Activated CD8-positive, alpha-beta memory T cell treated with anti-CD3 and anti-CD28 coated beads, Interleukin-2, amount 10 ng/mL, durations not matched to agents 7 days and 5 days (primary cell): ENCODE measurements around the gene MFNG. TPM values are rescaled to one million over a fixed set of nuclear protein-coding genes. Genes with fewer than 3 reads are reported as not detected.
A peak's percentile ranks its signal among the peaks of the same experiment; 100 is the strongest.

Source experiments
- ATAC-seq: fragments of 150-1000 bp; cut with Tn5 transposase; one replicate; pipeline ENCODE4 v1.10.0; 2021; ENCODE audit warnings: moderate library complexity
- CTCF ChIA-PET: fragments of 350-600 bp; sonication (Branson Sonifier 250); formaldehyde crosslinking; loops from one replicate; lab custom pipeline; 2021; ENCODE audit warnings: antibody characterized with exemption; lab: Charles Lee
- DNase-seq: peaks from one replicate; pipeline ENCODE4 v3.0.0-alpha.2; 2020
- H3K27ac Mint-ChIP-seq: one replicate; pipeline ENCODE4 v1.8.0; 2021; ENCODE audit warnings: mild to moderate bottlenecking, mixed read lengths
- H3K27me3 Mint-ChIP-seq: one replicate; pipeline ENCODE4 v1.8.0; 2021; ENCODE audit warnings: mixed read lengths
- H3K36me3 Mint-ChIP-seq: one replicate; pipeline ENCODE4 v1.8.0; 2021; ENCODE audit warnings: mild to moderate bottlenecking, mixed read lengths
- H3K4me1 Mint-ChIP-seq: one replicate; pipeline ENCODE4 v1.8.0; 2021; ENCODE audit warnings: mixed read lengths
- H3K4me3 Mint-ChIP-seq: one replicate; pipeline ENCODE4 v1.8.0; 2021; ENCODE audit warnings: mild to moderate bottlenecking, moderate library complexity, mixed read lengths
- H3K9me3 Mint-ChIP-seq: one replicate; pipeline ENCODE4 v1.8.0; 2022; ENCODE audit warnings: low read depth, mixed read lengths
- total RNA-seq, 2 experiments: library from RNA; stranded (reverse); gene quantifications; one replicate each; pipeline ENCODE4 v1.2.3, GENCODE V29; 2021

Gene MFNG
- total RNA-seq, 2 experiments from 2014 or later = 196 to 220 TPM

DNA sequence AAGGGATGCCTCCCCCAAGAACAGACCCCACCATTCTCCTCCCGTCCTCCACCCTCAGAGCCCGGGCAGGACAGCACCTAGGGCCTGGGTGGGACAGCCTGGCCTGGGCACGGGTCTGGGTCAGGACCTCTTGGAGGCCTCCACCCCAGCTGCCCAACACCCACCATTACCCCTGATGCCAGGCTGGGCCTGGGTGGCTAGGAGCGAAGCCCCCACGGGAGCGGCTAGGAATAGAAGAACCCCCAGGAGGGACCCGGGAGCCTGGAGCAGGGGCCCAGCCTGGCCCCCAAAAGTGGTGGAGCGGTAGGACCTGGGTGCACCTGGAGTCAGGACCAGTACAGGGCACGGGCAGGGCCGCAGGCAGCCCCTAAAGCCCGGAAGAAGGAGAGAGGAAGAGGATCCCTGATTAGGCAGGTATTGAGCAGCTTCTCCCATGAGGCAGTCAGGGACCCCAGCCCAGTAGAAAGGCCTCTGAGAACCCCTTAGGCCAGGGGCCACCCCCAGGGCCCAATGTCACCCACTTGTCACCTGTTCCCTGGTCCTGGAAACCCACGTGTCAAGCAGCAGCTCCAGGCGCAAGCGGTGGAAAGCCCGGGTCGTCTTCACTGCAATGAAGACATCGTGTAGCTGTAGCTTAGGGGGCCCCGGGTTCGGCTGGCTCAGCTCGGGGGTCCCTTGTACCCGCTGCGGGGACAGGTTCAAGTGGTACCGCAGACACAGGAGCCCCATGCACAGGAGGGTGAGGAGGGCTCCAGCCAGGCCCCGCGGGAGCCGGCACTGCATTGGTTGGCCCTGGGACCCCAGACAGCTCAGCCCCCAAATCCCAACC lies 575 bp downstream of the MFNG start:
- H3K9me3 Mint-ChIP-seq = no peaks in the 10 kb centered on the region
- peaks cover 52% of the 10 kb centered on the region for H3K4me1 Mint-ChIP-seq
- peak overlapping the region; percentile 88 for H3K27ac Mint-ChIP-seq
- peak overlapping the region; percentile 94 for H3K4me3 Mint-ChIP-seq
- H3K36me3 Mint-ChIP-seq = peaks cover 30% of the 10 kb centered on the region
- ATAC-seq (peak; percentile 6), DNase-seq (peak; percentile 51)
- no peaks in the 10 kb centered on the region for H3K27me3 Mint-ChIP-seq
- CTCF ChIA-PET = interaction anchor here (0.8 to 4.2 kb wide), 15 partner anchors 9 to 242 kb away, joined by 3 to 34 read pairs (median 4); partner anchors contain the start of gene RAC2

DNA sequence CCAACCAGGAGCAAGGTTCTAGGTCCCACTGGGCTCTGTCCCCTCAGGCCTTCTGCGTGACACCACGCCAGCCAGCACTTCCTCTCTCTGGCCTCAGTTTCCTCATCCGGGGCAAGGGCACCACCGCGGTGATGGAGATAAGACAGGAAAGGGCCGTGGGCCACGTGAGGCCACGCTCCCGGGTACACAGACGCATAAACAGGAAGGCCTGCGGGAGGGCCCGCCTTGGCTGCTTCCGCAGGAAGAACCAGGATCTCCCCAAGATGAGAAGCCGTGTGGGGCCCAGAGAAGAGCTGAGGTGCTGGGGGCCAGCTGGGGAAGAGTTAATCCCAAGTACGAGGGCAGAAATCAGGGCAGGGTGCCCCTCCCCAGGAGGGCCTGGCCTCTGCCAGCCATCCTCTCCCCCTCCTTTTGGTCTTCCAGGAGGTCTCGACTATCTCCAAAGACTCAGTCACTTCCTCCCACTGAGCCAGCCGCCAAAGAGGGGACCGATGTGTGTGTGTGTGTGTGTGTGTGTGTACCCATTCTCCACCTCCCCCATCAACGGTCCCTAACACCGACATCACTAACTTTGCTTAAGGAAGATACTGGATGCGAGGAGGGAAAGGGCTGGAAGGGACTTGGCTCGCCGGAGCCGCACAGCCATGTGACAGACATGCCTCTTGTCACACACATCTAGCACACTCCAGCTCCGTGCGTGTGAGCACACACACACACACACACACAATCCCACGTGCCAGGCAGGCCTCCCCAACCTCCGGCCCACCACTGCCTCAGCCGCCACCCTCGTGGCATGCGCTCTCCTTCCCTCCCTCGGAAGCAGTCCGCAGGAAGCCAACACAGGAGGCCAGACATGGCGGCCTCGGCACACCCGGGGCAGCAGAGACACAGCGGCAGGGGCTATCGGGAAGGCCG lies 1.4 kb downstream of the MFNG start:
- H3K4me3 Mint-ChIP-seq = peak overlapping the region; percentile 94
- CTCF ChIA-PET = interaction anchor here (1.1 to 4.2 kb wide), 5 partner anchors 9 to 224 kb away, joined by 3 to 34 read pairs (median 4); no protein-coding TSS in a partner anchor
- H3K27me3 Mint-ChIP-seq = no peaks in the 10 kb centered on the region
- peak; percentile 93 for DNase-seq
- H3K36me3 Mint-ChIP-seq = peaks cover 30% of the 10 kb centered on the region
- H3K9me3 Mint-ChIP-seq = no peaks in the 10 kb centered on the region
- H3K4me1 Mint-ChIP-seq = peaks cover 52% of the 10 kb centered on the region
- peak overlapping the region; percentile 88 for H3K27ac Mint-ChIP-seq
- ATAC-seq = peak; percentile 70

DNA sequence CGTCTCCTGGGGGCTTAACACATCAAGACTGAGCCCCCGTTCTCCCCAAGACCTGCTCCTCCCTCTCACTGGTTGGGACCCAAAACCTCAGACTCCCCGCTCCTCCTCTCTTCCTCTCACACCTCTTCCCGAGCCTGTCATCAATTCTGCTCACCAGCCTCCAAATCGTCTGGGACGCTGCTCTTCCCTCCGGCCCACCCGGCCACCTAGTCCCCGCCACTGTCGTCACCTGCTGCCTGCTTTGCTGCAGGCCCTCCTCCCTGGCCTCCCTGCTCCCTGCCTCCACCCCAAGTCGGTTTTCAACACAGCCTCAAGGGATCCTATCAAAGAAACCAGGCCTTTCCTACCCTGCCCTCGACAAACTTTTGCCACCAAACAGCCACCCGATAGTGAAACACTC lies 3.1 kb downstream of the MFNG start:
- no peaks in the 10 kb centered on the region for H3K9me3 Mint-ChIP-seq
- no peak for DNase-seq
- H3K4me3 Mint-ChIP-seq = peak overlapping the region; percentile 94
- peaks cover 42% of the 10 kb centered on the region for H3K4me1 Mint-ChIP-seq
- H3K27ac Mint-ChIP-seq = peak overlapping the region; percentile 88
- no peak for ATAC-seq
- H3K27me3 Mint-ChIP-seq = no peaks in the 10 kb centered on the region
- peaks cover 32% of the 10 kb centered on the region for H3K36me3 Mint-ChIP-seq
- CTCF ChIA-PET = interaction anchor here (1.4 to 4.2 kb wide), 3 partner anchors 11 to 84 kb away, joined by 4 to 34 read pairs (median 5); no protein-coding TSS in a partner anchor

DNA sequence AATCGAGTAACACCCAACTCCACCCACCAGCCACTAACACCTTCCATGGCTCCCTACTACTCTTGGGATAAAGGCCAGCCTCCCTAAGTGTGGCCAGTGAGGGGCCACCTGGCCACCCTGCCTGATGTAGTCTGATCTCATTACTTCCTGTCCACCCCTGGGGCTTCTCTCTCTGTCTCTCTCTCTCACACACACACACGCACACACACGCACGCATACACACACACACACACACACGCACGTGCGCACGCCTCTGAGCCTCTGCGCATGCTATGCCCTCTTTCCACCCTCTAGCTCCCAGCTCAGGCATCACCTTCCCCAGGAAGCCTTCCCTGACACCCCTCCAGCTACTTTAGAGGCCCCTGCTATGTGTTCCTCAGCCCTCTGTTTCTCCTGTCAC lies 3.9 kb downstream of the MFNG start:
- DNase-seq (no peak), ATAC-seq (no peak)
- Mint-ChIP-seq H3K4me3 (peak overlapping the region; percentile 94), H3K27me3 (no peaks in the 10 kb centered on the region), H3K4me1 (peaks cover 37% of the 10 kb centered on the region), H3K9me3 (no peaks in the 10 kb centered on the region), H3K27ac (peak overlapping the region; percentile 88), H3K36me3 (peaks cover 36% of the 10 kb centered on the region)
- CTCF ChIA-PET = interaction anchor here (1.4 to 2.1 kb wide), 2 partner anchors 10 to 85 kb away, joined by 4 to 5 read pairs; no protein-coding TSS in a partner anchor

DNA sequence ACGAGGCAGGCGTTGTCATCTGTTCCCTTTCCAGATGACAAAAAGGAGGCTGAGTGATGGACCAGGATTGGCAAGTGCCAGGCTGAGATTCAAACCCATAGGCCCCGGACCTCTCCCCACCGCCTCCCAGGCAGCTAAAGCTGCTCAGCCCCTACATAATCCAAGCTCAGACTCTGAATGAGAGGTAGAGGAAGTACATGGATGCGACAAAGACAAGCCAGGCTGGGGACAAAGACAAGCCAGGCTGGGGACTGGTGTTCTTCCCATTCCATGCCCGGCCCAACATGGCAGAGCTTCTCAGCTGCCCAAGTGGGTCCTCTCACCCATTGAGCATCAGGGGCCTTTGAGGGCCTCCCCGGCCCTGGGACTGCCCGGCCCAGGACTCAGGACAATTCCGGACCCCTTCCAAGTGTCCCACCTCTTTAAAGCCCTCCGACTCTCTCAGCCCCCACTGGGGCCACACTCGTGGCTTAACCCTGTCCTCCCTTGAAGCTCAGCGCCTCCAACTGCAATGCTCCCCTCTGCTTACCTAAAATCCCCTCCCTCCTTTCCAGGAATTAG lies 4.8 kb downstream of the MFNG start:
- Mint-ChIP-seq H3K4me3 (no peak overlapping the region), H3K9me3 (no peaks in the 10 kb centered on the region), H3K27me3 (no peaks in the 10 kb centered on the region), H3K27ac (peak overlapping the region; percentile 88), H3K36me3 (peaks cover 40% of the 10 kb centered on the region), H3K4me1 (peaks cover 29% of the 10 kb centered on the region)
- no peak for DNase-seq
- no peak for ATAC-seq
- CTCF ChIA-PET = interaction anchor here (0.6 to 1.4 kb wide), 2 partner anchors 9 to 213 kb away, joined by 3 to 5 read pairs; no protein-coding TSS in a partner anchor

DNA sequence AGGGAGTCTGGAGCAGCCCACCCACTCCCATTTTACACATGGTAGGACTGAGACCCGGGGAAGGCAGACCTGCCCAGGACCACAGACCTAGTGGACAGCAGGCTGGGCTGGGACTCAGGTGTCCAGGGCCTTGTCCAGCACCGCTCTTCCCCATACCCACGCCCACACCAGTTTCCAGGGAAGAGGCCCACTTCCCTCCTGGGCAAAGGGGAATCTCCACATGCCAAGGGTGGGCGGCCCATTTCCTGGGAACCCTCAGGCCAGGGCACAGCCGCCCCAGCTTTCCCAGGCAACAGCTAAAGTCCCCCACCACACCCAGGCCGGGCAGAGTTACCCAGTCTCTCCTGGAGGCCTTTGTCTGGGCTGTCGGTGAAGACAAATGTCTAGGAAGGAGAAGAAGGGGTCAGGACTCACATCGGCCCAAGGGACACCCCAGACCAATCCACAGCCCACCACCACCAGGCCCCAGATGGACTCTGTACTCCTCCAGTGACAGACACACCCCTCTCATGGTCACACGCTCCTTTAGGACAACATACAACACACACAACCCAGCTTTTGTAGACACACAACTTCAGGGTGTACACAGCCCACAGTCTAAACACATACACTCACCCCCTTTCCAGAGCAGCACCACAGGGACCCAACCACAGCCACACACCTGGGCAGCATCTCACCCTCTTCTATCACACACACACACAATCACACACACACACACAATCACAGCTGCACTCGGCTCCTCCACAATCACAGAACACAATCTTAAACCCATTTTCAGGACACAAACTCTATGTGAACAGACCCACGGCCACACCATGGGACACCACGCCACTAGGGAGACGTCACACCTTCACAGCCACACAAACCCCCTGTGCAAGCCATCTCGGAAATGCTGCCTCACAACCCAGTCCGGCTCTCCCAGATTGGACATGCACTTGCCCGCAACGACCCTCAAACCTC lies 5.5 kb downstream of the MFNG start:
- ATAC-seq = no peak
- peaks cover 28% of the 10 kb centered on the region for H3K4me1 Mint-ChIP-seq
- no peaks in the 10 kb centered on the region for H3K27me3 Mint-ChIP-seq
- DNase-seq = no peak
- H3K27ac Mint-ChIP-seq = peak overlapping the region; percentile 2
- CTCF ChIA-PET = no interaction called here
- H3K9me3 Mint-ChIP-seq = no peaks in the 10 kb centered on the region
- H3K36me3 Mint-ChIP-seq = peaks cover 45% of the 10 kb centered on the region
- no peak overlapping the region for H3K4me3 Mint-ChIP-seq

DNA sequence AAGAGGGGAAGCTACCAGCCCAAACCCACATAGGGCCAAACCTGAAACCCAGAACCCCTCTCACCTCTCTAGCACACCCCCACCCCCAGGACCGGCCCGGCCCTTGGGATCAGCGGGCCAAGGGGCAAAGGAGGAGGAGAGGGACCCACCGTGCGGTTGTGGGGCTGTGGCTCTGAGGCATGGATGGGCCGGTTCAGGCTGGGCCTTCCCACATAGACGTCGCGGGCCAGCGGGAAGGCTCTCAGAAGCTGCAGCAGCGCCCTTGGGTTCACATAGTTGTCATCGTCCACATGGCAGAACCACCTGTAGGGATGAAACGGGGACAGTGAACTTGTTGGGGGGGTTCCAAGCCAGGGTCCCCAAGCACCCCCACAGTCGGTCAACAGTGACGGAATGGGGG lies 7.0 kb downstream of the MFNG start:
- no peaks in the 10 kb centered on the region for H3K9me3 Mint-ChIP-seq
- H3K4me3 Mint-ChIP-seq = no peak overlapping the region
- H3K4me1 Mint-ChIP-seq = peaks cover 28% of the 10 kb centered on the region
- H3K27ac Mint-ChIP-seq = no peak overlapping the region
- no peaks in the 10 kb centered on the region for H3K27me3 Mint-ChIP-seq
- DNase-seq (no peak), ATAC-seq (no peak)
- peaks cover 45% of the 10 kb centered on the region for H3K36me3 Mint-ChIP-seq
- CTCF ChIA-PET = no interaction called here

DNA sequence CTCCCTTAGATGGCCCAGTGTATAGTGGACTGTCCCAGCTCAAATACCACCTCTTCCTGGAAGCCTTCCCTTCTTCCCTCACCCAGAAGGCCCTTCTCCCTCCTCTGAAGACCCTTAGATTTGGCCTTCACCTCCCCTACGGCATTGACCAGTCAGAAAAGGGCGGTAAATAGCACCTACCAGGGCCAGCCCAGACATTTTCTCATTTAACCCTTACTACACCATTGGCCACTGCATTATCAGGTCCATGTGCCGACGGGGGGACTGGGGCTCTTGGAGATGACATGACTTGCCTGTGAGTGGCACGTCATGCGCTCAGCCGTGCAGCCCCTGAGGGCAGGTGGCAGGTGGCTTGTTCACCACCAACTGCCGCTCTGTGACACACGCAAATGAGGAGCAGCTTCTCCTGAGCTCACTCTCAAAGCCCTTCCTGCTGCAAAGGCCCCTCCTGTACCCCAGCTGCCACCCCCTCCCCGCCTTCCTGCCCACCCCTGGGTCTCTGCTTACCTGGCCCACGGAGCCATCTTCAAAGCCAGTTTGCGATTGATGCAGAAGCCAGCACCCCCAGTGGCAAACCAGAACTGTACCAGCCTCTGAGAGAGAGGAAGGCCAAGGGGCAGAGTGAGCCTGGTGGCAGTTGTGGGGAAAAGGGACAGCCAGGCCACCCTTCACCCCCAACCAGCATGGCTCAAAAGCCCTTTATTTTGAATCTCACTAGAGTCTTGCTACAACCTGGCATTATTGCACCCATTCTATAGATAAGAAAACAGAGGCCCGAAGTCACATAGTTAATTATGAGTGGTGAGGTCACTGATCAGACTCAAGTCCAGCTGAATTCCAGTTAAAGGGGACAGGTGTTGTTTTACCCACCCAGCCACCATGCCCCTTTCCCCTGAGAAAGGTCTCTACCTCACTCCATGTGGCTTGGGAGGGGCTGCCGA lies 9.5 kb downstream of the MFNG start:
- no peaks in the 10 kb centered on the region for H3K27me3 Mint-ChIP-seq
- H3K4me1 Mint-ChIP-seq = peaks cover 6% of the 10 kb centered on the region
- H3K9me3 Mint-ChIP-seq = no peaks in the 10 kb centered on the region
- no peak overlapping the region for H3K4me3 Mint-ChIP-seq
- peak overlapping the region; percentile 30 for H3K27ac Mint-ChIP-seq
- DNase-seq (no peak), ATAC-seq (no peak)
- CTCF ChIA-PET = interaction anchor here (1.0 to 1.1 kb wide), 2 partner anchors 9 to 20 kb away, joined by 3 to 4 read pairs; partner anchors contain the start of gene MFNG
- peaks cover 37% of the 10 kb centered on the region for H3K36me3 Mint-ChIP-seq

DNA sequence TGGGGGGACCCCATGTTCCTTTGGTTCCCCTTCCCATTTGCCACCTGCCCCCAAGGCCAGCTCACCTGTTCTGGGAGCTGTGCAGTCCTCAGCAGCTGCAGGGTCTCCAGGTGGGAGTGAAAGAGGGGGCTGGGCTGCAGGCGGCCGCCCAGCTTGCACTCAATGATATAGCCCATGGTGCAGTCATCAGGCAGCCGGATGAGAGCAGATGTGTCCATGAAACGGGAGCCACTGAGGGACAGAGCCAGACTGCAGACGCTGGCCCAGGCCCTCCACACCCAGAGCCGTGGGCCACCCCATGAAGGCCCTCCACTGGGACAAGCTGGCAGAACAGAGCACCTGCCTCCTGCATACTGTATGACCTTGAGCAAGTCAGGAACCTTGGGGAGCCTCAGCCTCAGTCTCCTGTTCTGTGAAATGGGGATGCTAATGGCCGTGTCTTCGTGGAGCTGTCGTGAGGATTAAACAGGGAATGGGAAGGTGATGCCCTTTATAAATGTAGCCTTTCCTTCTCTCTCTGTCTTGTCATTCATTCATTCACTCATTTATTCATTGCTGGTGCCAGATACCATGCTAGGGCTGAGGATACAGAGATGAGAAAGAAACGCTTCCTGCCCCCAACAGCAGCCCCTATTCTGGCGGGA lies 11.6 kb downstream of the MFNG start:
- ATAC-seq (no peak), DNase-seq (no peak)
- no peaks in the 10 kb centered on the region for H3K4me1 Mint-ChIP-seq
- H3K27me3 Mint-ChIP-seq = no peaks in the 10 kb centered on the region
- H3K27ac Mint-ChIP-seq = peak overlapping the region; percentile 5
- peaks cover 43% of the 10 kb centered on the region for H3K36me3 Mint-ChIP-seq
- H3K4me3 Mint-ChIP-seq = no peak overlapping the region
- no peaks in the 10 kb centered on the region for H3K9me3 Mint-ChIP-seq
- CTCF ChIA-PET = interaction anchor here (0.6 to 0.9 kb wide), 2 partner anchors 17 to 207 kb away, joined by 3 read pairs; no protein-coding TSS in a partner anchor

DNA sequence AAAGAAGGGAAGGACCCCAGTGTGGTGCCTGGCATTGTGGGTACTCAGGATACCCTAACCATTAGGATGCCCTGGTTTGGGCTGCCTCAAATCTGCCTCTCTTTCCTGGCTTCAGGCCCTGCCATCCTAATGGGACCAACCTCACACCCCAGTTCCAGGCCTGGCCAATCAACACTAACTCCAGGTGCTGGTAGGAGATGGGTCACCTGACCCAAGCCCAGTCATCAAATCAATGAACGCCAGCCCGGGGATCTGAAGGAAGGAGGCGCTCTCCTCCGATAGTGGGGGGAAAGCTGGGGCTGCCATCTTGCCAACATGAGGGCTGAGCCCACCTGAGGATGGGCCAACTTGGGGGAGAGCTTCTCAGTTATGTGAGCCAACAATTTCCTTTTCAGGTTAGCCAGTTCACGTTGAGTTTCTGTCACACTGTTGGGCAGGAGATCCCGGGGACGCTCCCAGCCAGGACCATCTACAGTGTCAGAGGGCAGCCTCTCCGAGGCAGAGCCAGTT lies 12.7 kb downstream of the MFNG start:
- H3K27ac Mint-ChIP-seq = no peak overlapping the region
- peaks cover 43% of the 10 kb centered on the region for H3K36me3 Mint-ChIP-seq
- no peaks in the 10 kb centered on the region for H3K4me1 Mint-ChIP-seq
- CTCF ChIA-PET = interaction anchor here (0.9 to 3.2 kb wide), 15 partner anchors 9 to 235 kb away, joined by 3 to 39 read pairs (median 6); partner anchors contain the start of genes LGALS2 and MFNG
- no peak for ATAC-seq
- H3K4me3 Mint-ChIP-seq = no peak overlapping the region
- no peaks in the 10 kb centered on the region for H3K27me3 Mint-ChIP-seq
- DNase-seq = no peak
- no peaks in the 10 kb centered on the region for H3K9me3 Mint-ChIP-seq
